Measurements from ENCODE around the gene WDFY3.

DNA sequence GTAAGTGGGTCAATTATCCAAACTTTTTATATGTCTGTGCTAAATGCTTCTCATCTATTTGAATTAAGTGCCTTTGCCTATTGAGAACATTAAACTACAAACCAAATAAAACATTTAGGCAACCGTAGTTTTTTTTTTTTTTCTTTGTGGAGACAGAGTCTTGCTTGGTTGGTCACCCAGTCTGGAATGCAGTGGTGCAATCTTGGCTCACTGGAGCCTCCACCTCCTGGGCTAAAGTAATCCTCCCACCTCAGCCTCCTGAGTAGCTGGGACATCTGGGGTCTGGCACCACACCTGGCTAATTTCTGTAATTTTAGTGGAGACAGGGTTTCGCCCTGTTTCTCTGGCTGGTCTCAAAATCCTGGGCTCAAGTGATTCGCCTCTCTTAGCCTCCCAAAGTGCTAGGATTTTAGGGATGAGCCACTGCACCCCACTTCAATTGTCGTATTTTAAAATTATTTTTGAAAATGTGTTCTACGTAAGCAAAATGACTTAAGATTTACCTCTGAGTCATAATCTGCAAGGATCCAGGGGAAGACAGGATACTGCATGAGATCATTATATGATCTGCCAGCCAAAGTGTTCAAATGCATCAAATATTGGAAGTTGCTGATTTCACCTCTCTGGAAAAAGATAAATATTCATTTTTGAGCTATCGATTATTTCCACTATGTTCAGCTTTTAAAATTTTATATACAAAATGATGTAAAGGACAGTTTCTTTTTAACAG, 257.9 kb downstream of the WDFY3 start:
- TF ChIP-seq CTCF (IDR thresholded peaks at IDR 0.05; ENCODE audit: insufficient read depth, low read length) (no peak), POLR2AphosphoS5 (IDR thresholded peaks at IDR 0.05; ENCODE audit: low read depth) (no peak), GABPA (IDR thresholded peaks at IDR 0.05; ENCODE audit: low read depth) (no peak)

Data from HL-60 (cell line).